Lower leg skin (tissue), 4 donors: ENCODE results near the gene TMIGD2. TPM values are rescaled to one million over a fixed set of nuclear protein-coding genes. Genes with fewer than 3 reads are reported as not detected.
A peak's percentile ranks its signal among the peaks of the same experiment; 100 is the strongest.

ENCODE experiments used
- DNase-seq, 2 donors: peaks; one replicate each; pipeline ENCODE4 v3.0.0-alpha.2; 2019; ENCODE audit warnings: low spot score in 2 of 2
- H3K4me3 ChIP-seq: fragments of 200-600 bp; sonication (generic); 2 replicates; pipeline ENCODE4 v1.5.1; 2017; ENCODE audit warnings: mild to moderate bottlenecking, low read depth; ENCODE audit not compliant: poor library complexity, severe bottlenecking
- POLR2A ChIP-seq, 2 donors: fragments of 450-650 bp; IDR thresholded peaks; one replicate each; pipeline ENCODE4 v1.6.1; 2016 to 2017; ENCODE audit warnings: antibody characterized with exemption in 2 of 2, mild to moderate bottlenecking in 1 of 2, moderate library complexity in 1 of 2
- whole genome bisulfite sequencing, 2 donors: methylation state at CpG; one replicate each; pipeline ENCODE4 v1.1.5; 2018; 5-methylcytosine and 5-hydroxymethylcytosine counted together
- intact Hi-C: fragments of 100-400 bp; cut with DNase I; formaldehyde crosslinking; loops from one replicate; pipeline ENCODE4 v1.15.0; 2023; ENCODE audit warnings: low total_unique reads
- total RNA-seq, 4 donors: library from RNA; depleted of rRNA; stranded (reverse); fragments of >200 nt; gene quantifications; one replicate each; pipeline ENCODE4 v1.1.0, GENCODE V29; 2016
- TF ChIP-seq, protein P1 (sequence below), 3 donors: fragments of 450-650 bp; IDR thresholded peaks; one replicate each; pipeline ENCODE4 v1.5.1; 2016; ENCODE audit warnings: antibody characterized with exemption in 3 of 3, mild to moderate bottlenecking in 3 of 3, moderate library complexity in 2 of 3

The TMIGD2 gene
- total RNA-seq, 4 donors from 2014 or later: not detected

DNA sequence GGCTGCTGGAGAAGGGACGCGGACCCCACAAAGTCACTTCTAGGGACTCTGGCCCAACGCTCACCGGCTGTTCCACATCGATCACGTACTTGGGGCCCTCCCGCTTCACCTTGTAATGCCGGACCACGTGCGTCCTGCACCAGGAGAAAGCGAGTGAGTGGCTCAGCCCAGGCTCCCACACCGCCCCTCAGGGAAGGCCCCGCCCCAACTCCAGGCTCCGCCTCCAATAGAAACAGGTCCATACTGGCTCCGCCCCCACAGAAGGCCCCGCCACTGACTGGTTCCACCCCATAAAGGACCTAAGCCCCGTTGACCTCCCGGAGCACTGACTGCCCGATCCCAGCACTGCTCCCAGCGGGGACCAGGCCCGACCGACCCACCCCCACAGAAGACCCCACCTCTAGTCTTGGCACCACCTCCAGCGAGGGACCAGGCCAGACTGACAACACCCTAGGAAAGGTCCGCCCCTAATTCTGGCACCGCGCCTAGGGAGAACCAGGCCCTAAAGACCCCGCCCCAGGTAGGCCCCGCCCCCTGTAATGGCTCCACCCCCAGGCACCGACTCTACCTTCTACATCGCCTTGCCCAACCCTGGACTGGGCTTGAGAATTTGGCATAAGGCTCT is 25.2 kb upstream of the TMIGD2 start:
- no peak for TF ChIP-seq POLR2A (IDR thresholded peaks at IDR 0.05)
- WGBS, 2 donors: 32 to 39% methylated on average over 27 to 30 of the region's 30 CpGs
- peak in 1 of 2 donors; percentile 95 for DNase-seq
- intact Hi-C loops: no loop called here
- H3K4me3 ChIP-seq: no peak overlapping the region

DNA sequence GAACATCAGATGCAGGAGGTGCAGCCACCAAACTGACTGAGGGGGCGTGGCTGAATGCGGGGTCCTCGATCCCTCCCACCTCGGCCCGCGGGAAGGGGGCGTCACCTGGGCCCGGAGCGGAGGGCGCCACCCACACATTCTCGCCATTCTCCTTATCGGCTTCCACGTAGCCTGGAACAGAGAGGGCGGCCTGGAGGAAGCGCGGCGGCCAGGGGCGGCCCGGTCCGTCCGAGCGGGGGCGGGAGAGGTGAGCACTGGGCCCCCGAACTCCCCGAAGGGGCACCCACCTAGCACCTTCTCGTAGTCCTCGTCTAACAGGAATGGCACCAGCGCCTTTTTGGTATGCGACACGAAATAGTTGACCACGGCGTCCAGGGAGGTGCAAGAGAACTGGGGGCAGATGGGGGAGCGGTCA is 24.7 kb upstream of the TMIGD2 start:
- no peak overlapping the region for H3K4me3 ChIP-seq
- 44 to 46% methylated on average over 26 to 33 of the region's 33 CpGs for WGBS, 2 donors
- intact Hi-C loops: no loop called here
- DNase-seq: no peak
- TF ChIP-seq POLR2A (IDR thresholded peaks at IDR 0.05): no peak
- TF ChIP-seq, protein P1, sequence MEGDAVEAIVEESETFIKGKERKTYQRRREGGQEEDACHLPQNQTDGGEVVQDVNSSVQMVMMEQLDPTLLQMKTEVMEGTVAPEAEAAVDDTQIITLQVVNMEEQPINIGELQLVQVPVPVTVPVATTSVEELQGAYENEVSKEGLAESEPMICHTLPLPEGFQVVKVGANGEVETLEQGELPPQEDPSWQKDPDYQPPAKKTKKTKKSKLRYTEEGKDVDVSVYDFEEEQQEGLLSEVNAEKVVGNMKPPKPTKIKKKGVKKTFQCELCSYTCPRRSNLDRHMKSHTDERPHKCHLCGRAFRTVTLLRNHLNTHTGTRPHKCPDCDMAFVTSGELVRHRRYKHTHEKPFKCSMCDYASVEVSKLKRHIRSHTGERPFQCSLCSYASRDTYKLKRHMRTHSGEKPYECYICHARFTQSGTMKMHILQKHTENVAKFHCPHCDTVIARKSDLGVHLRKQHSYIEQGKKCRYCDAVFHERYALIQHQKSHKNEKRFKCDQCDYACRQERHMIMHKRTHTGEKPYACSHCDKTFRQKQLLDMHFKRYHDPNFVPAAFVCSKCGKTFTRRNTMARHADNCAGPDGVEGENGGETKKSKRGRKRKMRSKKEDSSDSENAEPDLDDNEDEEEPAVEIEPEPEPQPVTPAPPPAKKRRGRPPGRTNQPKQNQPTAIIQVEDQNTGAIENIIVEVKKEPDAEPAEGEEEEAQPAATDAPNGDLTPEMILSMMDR (IDR thresholded peaks at IDR 0.05): no peak

DNA sequence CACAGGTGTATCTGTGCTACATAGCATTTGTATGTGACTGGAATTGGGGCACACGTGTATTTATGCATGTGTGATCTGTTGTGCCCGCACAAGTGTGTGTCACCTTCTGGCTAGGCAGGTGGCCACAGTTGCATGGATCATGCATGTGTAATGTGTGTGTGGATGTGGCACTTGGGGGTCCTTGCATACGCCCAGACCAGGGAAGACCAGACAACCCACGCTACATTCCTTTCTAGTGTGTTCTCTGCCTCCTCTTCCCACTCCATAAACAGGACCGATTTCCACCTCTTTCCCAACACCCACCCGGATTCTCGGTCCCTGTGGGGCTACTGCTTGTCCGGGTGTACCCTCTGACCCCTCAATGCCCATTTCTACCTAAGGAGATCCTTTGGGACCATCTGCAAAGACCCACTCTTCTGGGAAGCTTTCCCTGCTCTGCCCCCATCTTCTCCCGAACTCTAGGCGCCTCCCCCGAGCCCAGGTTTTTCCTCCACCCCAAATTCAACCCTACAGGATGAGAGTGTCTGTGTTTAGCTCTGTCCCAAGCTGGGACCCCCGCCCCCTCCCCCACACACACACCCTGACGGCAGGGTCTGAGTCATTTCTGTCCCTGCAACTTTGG is 24.1 kb upstream of the TMIGD2 start:
- intact Hi-C loops: no loop called here
- TF ChIP-seq POLR2A (IDR thresholded peaks at IDR 0.05): no peak
- TF ChIP-seq, protein P1 (IDR thresholded peaks at IDR 0.05): no peak
- H3K4me3 ChIP-seq: no peak overlapping the region
- WGBS, 2 donors: 58 to 68% methylated on average over 13 of the region's 13 CpGs
- no peak for DNase-seq

DNA sequence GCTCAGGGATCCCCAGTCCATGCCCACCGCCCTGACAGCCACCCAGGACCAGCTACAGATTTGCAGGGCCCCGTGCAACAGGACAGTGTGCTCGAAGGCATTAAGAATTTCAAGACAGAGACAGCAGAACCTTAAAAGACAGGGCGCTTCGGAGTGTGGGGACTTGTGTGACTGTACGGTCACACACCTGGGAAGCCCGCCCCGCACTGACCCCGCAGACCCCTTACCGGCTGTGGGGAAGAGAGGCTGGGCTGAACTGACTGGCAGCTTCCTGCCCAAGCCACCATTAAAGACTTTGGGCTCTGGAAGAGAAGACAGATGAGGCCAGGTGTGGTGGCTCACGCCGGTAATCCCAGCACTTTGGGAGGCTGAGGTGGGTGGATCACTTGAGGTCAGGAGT is 22.0 kb upstream of the TMIGD2 start:
- intact Hi-C loops: no loop called here
- no peak for DNase-seq
- TF ChIP-seq, protein P1 (IDR thresholded peaks at IDR 0.05): no peak
- TF ChIP-seq POLR2A (IDR thresholded peaks at IDR 0.05): no peak
- WGBS, 2 donors: 67 to 83% methylated on average over 12 of the region's 12 CpGs
- H3K4me3 ChIP-seq: no peak overlapping the region

DNA sequence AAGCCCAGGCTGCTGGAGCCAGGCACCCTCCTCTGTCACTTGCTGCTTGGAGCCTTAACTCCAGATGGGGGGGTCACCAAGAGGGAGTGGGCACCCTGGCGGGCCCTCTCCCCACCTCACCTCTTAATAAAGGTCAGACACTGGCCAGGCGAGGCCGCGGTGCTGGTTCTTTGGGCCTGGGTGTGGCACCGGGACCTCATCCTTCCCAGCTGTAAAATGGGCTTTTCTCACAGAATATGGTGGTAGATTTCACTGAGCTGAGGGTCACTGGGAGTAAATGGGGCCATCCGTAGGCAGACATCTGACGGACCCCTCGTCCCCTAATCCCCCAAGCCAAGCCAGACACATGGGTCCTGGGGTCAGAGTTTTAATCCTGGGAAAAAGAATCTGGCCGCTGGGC is 21.5 kb upstream of the TMIGD2 start:
- intact Hi-C loops: no loop called here
- no peak for DNase-seq
- no peak overlapping the region for H3K4me3 ChIP-seq
- WGBS, 2 donors: 88 to 92% methylated on average over 7 to 9 of the region's 9 CpGs
- TF ChIP-seq, protein P1 (IDR thresholded peaks at IDR 0.05): no peak
- TF ChIP-seq POLR2A (IDR thresholded peaks at IDR 0.05): no peak

DNA sequence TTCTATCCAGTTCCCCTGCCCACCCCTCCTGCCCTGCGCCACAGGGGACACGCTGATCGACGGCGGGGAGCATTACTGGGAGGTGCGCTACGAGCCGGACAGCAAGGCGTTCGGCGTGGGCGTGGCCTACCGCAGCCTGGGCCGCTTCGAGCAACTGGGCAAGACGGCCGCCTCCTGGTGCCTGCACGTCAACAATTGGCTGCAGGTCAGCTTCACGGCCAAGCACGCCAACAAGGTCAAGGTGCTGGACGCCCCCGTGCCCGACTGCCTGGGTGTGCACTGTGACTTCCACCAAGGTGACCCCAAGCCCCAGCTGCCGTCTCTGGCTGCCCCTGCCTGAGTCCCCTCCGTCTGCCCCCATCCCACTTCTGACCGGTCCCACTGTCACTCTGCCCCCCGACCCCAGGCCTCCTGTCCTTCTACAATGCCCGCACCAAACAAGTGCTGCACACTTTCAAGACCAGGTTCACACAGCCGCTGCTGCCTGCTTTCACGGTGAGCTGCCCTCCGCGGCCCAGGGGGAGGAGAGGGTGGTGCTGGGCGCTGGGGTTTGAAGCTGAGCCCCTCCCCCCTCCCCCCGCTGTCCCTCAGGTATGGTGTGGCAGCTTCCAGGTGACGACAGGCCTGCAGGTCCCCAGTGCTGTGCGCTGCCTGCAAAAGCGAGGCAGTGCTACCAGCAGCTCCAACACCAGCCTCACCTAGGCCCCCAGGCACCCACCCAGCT is 20.9 kb upstream of the TMIGD2 start:
- no peak overlapping the region for H3K4me3 ChIP-seq
- 75 to 78% methylated on average over 19 to 31 of the region's 37 CpGs for WGBS, 2 donors
- intact Hi-C loops: no loop called here
- no peak for DNase-seq
- TF ChIP-seq POLR2A (IDR thresholded peaks at IDR 0.05): no peak
- TF ChIP-seq, protein P1 (IDR thresholded peaks at IDR 0.05): no peak
